ENCODE data around the gene MTCP1.
A peak's percentile ranks its signal among the peaks of the same experiment; 100 is the strongest.

The MTCP1 gene, protein sequence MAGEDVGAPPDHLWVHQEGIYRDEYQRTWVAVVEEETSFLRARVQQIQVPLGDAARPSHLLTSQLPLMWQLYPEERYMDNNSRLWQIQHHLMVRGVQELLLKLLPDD

DNA sequence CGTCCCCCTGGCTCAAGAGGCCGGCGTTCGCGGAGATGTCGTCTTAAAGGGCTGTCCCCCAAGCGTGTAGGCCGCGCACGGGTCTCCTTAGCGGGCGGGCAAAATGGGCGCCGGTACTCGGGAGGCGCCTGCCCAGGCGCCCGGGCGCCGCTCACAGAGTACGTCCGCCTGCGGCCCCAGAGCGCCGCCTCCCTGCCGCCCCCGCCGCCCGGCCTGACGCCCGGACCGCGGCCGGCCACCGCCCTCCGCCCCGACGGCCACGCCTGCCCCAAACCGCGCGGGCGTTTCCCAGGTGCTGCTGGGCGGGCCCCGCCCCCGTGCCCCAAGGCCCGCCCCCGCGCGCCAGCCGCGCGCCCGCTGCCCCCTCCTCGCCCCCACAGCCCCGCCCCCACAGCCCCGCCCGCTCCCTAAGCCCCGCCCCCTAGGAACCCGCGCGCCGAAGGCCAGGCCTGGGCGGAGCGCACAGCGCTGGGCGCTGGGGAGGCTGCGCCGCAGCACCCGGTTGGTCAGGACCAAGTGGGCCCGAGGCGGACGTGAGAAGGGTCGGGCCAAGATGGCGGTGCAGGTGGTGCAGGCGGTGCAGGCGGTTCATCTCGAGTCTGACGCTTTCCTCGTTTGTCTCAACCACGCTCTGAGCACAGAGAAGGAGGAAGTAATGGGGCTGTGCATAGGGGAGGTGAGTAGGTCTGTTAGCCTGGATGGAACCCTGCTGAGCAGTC, at the start of gene MTCP1, which contains the start of the genes BRCC3 and CMC4:
Gene MTCP1 (minus strand): TSS at position 162 of the 719 bp plus-strand sequence. CDS start 5,126 bp downstream, outside the sequence.
Gene BRCC3 (plus strand): TSS at position 534 of the 719 bp plus-strand sequence. CDS start 20 bp downstream, at position 554.
Gene CMC4 (minus strand): TSS at position 162 of the 719 bp plus-strand sequence. CDS start 7,113 bp downstream, outside the sequence.
- H3K4me3 ChIP-seq (replicated peaks in 1 of 2; ENCODE audit: low read depth in 2 of 2, low read length in 2 of 2) = peak within 1 kb of the TSS; percentile 66 to 72
- DNase-seq (ENCODE audit: low read depth in 2 of 2) = peak; percentile 75 to 87
- TF ChIP-seq, protein P1, sequence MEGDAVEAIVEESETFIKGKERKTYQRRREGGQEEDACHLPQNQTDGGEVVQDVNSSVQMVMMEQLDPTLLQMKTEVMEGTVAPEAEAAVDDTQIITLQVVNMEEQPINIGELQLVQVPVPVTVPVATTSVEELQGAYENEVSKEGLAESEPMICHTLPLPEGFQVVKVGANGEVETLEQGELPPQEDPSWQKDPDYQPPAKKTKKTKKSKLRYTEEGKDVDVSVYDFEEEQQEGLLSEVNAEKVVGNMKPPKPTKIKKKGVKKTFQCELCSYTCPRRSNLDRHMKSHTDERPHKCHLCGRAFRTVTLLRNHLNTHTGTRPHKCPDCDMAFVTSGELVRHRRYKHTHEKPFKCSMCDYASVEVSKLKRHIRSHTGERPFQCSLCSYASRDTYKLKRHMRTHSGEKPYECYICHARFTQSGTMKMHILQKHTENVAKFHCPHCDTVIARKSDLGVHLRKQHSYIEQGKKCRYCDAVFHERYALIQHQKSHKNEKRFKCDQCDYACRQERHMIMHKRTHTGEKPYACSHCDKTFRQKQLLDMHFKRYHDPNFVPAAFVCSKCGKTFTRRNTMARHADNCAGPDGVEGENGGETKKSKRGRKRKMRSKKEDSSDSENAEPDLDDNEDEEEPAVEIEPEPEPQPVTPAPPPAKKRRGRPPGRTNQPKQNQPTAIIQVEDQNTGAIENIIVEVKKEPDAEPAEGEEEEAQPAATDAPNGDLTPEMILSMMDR (IDR thresholded peaks at IDR 0.05; ENCODE audit: low read depth, low read length) = no peak

DNA sequence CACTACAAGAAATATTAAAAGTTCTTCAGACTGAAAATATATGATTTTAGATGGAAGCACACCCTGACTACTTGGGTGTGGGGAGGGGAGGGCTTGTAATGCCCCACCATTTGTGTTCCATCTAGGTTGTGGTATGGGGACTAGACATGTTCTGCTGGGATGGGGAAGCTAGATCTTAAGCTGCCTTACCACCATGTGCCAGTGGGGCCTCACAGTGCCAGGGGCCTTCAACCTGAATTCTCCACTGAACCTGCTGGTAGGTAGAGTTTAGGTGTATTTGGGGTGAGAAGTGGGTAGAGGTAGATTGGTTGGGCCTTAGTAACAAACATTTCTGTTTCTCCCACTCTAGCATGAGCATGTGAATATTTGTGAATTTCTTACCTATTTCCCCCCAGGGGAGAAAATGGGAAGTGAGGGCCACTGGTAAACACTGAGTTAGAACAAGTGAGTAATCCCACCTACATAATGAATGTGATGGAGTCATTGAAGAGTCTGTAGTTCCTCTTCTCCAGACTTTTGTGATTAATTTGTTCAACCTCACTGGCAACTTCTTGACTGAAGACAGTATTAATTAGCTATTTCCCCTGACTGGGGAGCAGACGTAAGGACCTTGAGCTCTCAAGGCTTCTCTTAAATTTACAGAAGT, 44.4 kb upstream of the MTCP1 start:
- TF ChIP-seq, protein P1 (IDR thresholded peaks at IDR 0.05; ENCODE audit: low read depth, low read length) = no peak
- DNase-seq (ENCODE audit: low read depth in 2 of 2) = no peak

DNA sequence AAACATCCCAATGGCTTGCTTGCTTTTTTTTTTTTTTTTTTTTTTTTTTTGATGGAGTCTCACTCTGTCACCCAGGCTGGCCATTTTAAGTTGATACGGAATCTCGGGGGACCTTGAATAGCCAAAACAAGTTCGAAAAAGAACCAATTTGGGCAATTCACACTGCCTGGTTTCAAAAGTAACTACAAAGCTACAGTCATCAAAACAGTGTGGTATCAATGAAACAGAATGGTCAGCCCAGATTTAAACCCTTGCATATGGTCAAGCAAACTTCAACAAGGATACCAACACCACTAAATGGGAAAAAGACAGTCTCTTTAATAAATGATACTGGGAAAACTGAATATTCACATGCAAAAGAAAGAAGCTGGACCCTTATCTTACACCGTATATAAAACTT, 42.2 kb upstream of the MTCP1 start:
- DNase-seq (ENCODE audit: low read depth in 2 of 2) = no peak
- TF ChIP-seq, protein P1 (IDR thresholded peaks at IDR 0.05; ENCODE audit: low read depth, low read length) = no peak
- H3K4me3 ChIP-seq (replicated peaks in 1 of 2; ENCODE audit: low read depth in 2 of 2, low read length in 2 of 2) = no peak overlapping the region

More for the DNA sequence above, 44.4 kb upstream of the MTCP1 start:
- H3K4me3 ChIP-seq (replicated peaks in 1 of 2; ENCODE audit: low read depth in 2 of 2, low read length in 2 of 2) = no peak overlapping the region

DNA sequence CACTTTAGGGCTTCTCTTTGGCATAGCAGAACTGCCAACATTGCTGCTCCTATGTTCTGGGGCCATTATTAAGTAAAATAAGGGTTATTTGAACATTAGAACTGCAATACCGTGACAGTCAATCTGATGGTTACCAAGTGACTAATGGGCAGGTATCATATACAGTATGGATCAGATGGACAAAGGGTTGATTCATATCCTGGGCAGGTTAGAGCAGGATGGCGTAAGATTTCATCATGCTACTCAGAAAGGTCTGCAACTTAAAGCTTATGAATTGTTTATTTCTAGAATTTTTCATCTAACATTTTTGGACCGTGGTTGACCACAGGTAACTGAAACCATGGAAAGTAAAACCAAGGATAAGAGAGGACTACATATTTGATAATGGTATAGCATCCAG, 41.2 kb upstream of the MTCP1 start:
- TF ChIP-seq, protein P1 (IDR thresholded peaks at IDR 0.05; ENCODE audit: low read depth, low read length) = no peak
- no peak overlapping the region for H3K4me3 ChIP-seq (replicated peaks in 1 of 2; ENCODE audit: low read depth in 2 of 2, low read length in 2 of 2)
- peak in 1 of 2 donors; percentile 7 for DNase-seq (ENCODE audit: low read depth in 2 of 2)

DNA sequence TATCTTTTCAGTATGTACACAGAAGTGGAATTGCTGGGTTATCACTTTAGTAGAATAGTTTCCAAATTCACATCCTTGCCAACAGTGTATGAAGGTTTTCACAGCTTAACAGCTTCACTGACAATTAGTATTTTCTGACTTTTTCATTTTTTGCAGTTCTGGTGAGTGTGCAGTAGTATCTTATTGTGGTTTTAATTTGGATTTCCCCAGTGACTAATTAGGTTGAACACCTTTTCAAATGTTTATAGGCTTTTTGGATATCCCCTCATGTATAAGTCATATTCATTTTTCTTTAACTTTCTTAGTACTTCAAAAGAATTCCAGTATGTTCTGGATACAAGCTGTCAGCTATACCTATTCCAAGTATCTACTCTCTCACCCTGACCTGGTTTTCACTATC, 37.5 kb upstream of the MTCP1 start:
- no peak overlapping the region for H3K4me3 ChIP-seq (replicated peaks in 1 of 2; ENCODE audit: low read depth in 2 of 2, low read length in 2 of 2)
- TF ChIP-seq, protein P1 (IDR thresholded peaks at IDR 0.05; ENCODE audit: low read depth, low read length) = no peak
- DNase-seq (ENCODE audit: low read depth in 2 of 2) = no peak

DNA sequence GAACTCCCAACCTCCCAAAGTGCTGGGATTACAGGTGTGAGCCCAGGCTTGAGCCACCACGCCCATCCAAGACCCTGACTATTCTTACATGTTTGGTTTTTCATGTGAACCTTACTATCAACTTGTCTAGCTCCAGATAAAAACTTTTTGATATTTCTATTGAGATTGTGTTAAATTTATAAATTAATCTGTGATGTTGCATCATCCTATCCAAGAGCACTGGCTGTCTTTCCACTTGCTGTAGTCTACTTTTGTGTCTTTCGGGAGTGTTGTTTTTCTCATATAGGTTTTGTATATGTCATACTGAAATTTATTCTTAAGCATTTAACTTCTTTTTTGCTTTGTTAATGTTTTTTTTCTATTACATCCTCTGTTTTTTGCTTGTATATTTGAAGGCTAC, 35.0 kb upstream of the MTCP1 start:
- TF ChIP-seq, protein P1 (IDR thresholded peaks at IDR 0.05; ENCODE audit: low read depth, low read length) = no peak
- no peak overlapping the region for H3K4me3 ChIP-seq (replicated peaks in 1 of 2; ENCODE audit: low read depth in 2 of 2, low read length in 2 of 2)
- DNase-seq (ENCODE audit: low read depth in 2 of 2) = no peak
